Activated T-cell treated with anti-CD3 and anti-CD28 coated beads, Interleukin-2, amount 50 U/mL, for 48 hours (primary cell): ENCODE measurements around the gene VRK2.
"Not testable (repeated sequence)": the region's sequence is repeated elsewhere in the genome, so short reads cannot be mapped to it uniquely, and the experiment has no call there.

ENCODE experiments used
- DNase-seq, 2 experiments: peaks; one replicate each; pipeline ENCODE4 v3.0.0-alpha.2; 2020

VRK2 gene

GRCh38 chr2:58055033-58055786 lies 8.6 kb downstream of the VRK2 start:
- no peak for DNase-seq

GRCh38 chr2:58056192-58056916 lies 9.7 kb downstream of the VRK2 start:
- no peak for DNase-seq

GRCh38 chr2:58057707-58058530 lies 11.3 kb downstream of the VRK2 start:
- DNase-seq = no peak

GRCh38 chr2:58063641-58064040 lies 17.0 kb downstream of the VRK2 start:
- no peak for DNase-seq

DNA sequence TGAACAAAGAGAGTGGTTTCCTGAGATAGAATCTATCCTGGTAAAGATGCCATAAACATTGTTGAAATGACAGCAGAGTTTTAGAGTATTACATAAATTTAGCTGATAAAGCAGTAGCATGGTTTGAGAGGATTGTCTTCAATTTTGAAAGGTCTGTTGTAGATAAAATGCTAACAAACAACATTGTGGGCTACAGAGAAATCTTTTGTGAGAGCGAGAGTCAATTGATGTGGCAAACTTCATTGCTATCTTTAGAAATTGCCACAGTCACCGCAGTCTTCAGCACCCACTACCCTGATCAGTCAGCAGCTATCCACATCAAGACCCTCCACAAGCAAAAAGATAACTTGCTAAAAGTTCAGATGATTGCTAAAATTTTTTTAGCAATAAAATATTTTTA lies 17.5 kb downstream of the VRK2 start:
- DNase-seq = no peak

DNA sequence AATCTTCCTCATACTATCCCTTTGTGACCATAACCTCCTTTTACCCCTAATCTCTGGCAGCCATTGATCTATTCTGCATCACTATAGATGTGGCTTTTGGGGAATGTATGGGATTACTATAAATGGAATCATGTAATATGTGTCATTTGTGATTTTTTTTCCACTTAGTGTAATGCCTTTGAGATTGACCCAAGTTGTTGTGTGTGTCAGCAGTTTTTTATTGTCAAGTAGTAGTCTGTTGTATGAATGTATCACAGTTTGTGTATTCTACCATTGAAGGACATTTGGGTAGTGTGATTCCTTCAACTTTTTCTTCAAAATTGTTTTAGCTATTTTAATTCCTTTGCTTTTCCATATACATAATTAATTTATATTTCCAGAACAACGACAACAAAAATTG lies 18.6 kb downstream of the VRK2 start:
- no peak for DNase-seq

DNA sequence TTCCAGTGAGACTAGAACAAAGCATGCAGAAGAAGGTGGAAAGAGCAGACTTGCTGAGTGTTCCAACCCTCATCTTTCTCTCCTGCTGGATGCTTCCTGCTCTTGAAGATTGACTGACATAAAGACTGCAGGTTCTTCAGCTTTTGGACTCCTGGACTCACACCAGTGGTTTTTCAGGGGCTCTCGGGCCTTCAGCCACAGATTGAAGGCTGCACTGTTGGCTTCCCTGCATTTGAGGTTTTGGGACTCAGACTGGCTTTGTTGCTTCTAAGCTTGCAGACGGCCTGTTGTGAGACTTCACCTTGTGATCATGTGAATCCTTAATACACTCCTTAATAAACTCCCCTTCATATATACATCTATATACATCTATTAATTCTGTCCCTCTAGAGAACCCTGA lies 20.4 kb downstream of the VRK2 start:
- no peak for DNase-seq

GRCh38 chr2:58070765-58071164 lies 24.2 kb downstream of the VRK2 start:
- DNase-seq = no peak

GRCh38 chr2:58072102-58072501 lies 25.5 kb downstream of the VRK2 start:
- DNase-seq = no peak

- no peak for DNase-seq
These were observed 26.4 kb downstream of the VRK2 start for GRCh38 chr2:58073008-58073407.

DNA sequence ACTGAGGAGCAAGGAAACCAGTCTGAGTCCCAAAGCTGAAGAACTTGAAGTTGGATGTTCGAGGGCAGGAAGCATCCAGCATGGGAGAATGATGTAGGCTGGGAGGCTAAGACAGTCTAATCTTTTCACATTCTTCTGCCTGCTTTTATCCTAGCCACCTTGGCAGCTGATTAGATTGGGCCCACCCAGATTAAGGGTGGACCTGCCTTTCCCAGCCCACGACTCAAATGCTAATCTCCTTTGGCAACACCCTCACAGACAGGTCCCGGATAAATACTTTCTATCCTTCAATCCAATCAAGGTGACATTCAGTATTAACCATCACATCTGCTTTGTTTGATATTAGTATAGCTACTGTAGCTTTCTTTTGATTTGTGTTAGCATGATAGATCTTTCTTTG lies 27.1 kb downstream of the VRK2 start:
- DNase-seq = no peak

DNA sequence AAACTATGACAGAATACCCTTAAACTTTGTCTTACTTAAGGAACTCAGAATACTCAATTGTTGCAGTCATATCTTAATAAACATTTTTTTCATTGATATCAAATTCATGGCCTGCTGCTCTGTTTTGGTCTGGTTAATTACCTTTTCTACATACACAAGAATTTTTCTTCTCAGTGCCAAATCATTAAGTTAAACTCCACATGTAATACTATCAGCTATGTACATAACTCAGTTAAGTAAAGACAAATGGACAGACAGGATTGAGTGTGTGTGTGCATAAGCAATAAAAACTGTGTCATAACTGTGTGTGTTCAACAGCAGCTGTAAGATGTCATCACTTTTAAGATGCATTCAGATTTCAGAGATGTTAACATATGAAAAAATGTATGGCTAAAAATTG lies 34.4 kb downstream of the VRK2 start:
- DNase-seq = no peak

DNA sequence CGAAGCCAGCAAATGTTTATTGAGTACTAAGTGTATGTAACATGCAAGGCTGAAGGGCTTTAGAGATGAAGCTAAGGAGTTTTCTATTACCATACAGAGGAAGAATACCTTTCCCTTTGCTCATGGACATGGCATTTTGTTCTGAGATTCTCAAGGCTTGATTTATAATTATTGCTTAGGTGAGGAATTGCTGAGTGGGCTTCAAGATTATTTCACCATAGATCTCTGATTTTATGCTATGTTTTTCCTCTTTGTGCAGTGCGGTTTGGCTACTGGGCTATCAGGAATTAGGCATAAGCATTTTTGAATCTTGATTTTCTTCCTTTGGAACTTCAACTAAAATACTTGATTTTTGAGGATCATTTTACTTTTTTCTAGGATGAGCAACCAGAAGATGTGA lies 42.5 kb downstream of the VRK2 start:
- DNase-seq = no peak

GRCh38 chr2:58092772-58093171 lies 46.2 kb downstream of the VRK2 start:
- not testable (repeated sequence) for DNase-seq

GRCh38 chr2:58097025-58097424 lies 50.4 kb downstream of the VRK2 start:
- DNase-seq = no peak

- DNase-seq = no peak
These were observed 51.9 kb downstream of the VRK2 start for GRCh38 chr2:58098254-58099095.

DNA sequence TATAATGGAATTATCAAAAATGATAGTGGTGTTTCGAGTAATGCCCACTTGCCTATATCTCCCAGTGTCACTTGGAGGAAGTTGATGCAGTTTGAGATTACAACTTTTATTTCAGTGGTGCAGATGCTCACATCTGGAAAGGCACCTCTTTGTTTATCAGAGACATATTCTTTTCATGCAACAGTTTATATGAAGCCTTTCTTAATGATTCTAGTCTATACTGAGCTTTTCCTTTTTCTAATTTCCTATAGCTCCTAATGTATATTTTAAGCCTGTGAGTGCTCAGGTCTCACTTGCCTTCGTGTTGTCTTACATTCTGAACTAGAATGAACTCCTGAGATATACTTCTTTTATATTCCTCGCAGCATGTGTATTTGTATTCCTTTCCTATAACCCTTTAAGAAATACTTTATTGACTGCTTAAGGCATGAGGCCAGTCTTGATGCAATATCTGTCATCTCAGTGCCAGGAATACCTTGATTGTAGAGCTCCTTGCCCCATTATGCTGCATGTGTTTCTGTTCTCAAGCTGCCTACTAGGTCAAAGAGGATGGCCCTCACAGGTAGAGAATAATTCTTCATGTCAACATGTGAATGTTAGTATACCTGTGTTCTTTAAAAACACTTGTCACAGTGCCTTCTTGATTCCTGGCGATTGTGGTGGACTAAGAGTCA lies 52.6 kb downstream of the VRK2 start:
- no peak for DNase-seq

GRCh38 chr2:58101500-58101899 lies 54.9 kb downstream of the VRK2 start:
- DNase-seq = no peak

- no peak for DNase-seq
These were observed 60.3 kb downstream of the VRK2 start for GRCh38 chr2:58106896-58107295.

- no peak for DNase-seq
These were observed 61.5 kb downstream of the VRK2 start for GRCh38 chr2:58107803-58108710.

GRCh38 chr2:58109481-58109880 lies 62.9 kb downstream of the VRK2 start:
- DNase-seq = no peak
